GM12864 (cell line): ENCODE measurements around the gene ARMC9.
"Not testable (repeated sequence)": the region's sequence is repeated elsewhere in the genome, so short reads cannot be mapped to it uniquely, and the experiment has no call there.

Experiments used
- DNase-seq: peaks from one replicate; pipeline ENCODE4 v3.0.0-alpha.2; 2011; ENCODE audit warnings: low read depth
- H3K4me3 ChIP-seq: 2 replicates; pipeline ENCODE4 v1.5.1; 2011; ENCODE audit warnings: mild to moderate bottlenecking, low read depth, low read length, control low read depth
- TF ChIP-seq, protein P1 (sequence below): IDR thresholded peaks from 2 replicates; pipeline ENCODE4 v1.5.1; 2011; ENCODE audit warnings: low read depth, mild to moderate bottlenecking, moderate library complexity, low read length, control low read depth, inconsistent platforms; ENCODE audit errors: missing control alignments

Gene ARMC9

DNA sequence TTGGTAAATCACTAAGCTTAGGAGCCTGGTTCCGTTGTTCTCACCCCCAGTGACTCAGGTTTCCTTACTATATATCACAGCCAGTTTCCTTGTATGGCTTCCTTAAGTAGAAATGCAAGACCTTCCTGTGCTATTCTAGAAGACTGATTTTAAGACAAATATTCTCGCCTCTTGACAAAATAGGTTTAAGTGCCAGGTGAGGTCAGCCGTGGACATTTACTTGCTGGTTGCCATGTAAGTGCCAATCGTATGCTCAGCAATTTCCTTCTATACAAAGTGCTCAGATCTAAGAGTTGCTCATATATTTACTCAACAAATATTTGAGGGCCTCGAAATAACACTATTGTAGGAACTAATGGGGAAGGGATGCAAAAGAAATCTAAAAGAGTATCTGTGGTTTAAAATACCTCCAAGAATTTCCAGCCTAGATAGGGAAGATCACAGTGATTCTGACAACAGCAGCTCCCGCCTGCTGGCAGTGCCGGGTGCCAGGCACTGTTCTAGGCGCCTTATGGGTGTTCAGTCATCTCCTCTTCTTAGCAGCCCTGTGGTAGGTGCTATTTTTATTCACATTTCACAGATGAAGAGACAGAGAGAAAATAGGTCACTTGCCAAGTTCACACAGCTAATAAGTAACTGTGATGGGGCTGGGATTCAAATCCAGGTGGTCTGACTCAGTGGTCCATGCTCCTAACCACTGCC, 101.7 kb downstream of the ARMC9 start:
- TF ChIP-seq, protein P1, sequence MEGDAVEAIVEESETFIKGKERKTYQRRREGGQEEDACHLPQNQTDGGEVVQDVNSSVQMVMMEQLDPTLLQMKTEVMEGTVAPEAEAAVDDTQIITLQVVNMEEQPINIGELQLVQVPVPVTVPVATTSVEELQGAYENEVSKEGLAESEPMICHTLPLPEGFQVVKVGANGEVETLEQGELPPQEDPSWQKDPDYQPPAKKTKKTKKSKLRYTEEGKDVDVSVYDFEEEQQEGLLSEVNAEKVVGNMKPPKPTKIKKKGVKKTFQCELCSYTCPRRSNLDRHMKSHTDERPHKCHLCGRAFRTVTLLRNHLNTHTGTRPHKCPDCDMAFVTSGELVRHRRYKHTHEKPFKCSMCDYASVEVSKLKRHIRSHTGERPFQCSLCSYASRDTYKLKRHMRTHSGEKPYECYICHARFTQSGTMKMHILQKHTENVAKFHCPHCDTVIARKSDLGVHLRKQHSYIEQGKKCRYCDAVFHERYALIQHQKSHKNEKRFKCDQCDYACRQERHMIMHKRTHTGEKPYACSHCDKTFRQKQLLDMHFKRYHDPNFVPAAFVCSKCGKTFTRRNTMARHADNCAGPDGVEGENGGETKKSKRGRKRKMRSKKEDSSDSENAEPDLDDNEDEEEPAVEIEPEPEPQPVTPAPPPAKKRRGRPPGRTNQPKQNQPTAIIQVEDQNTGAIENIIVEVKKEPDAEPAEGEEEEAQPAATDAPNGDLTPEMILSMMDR: no peak
- no peak overlapping the region for H3K4me3 ChIP-seq
- DNase-seq: no peak

DNA sequence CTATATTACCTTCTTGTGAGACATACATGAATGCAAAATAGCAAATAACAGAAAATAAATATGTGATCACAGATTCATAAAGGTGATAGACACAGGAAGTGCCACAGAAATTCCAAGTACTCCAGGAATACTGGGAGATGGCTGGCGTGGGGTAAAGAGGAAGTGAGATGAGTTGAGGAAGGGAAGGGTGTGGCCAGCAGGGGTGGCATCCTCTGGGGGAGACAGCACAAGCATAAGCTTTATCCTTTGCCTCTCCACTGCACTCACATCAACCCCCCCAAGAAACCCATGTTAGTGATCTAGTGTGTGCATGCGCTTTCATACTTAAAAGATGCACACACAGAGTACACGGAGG, 102.3 kb downstream of the ARMC9 start:
- no peak overlapping the region for H3K4me3 ChIP-seq
- DNase-seq: no peak

GRCh38 chr2:231304259-231304658, 105.8 kb downstream of the ARMC9 start:
- DNase-seq, H3K4me3 ChIP-seq: not testable (repeated sequence)

More for the DNA sequence above, 102.3 kb downstream of the ARMC9 start:
- TF ChIP-seq, protein P1: no peak

DNA sequence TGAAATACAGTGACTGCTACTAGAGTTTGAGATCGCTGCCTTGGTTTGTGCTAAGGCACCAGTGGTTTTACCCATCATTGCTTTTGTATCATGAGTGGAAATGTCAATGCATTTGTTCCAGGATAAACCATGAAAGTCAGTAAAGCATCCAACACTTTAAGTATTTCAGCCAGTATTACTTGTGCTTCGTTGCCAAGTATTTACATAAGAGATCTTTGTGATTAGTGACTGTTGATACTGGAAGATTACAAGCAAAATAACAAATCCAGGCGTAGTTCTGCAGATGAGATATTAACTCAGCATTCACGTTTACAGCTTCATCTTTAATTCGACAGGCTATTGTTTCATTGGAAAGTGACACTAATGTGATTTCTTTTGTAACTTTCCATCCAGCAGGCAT, 106.8 kb downstream of the ARMC9 start:
- TF ChIP-seq, protein P1: no peak
- H3K4me3 ChIP-seq: no peak overlapping the region
- DNase-seq: no peak

DNA sequence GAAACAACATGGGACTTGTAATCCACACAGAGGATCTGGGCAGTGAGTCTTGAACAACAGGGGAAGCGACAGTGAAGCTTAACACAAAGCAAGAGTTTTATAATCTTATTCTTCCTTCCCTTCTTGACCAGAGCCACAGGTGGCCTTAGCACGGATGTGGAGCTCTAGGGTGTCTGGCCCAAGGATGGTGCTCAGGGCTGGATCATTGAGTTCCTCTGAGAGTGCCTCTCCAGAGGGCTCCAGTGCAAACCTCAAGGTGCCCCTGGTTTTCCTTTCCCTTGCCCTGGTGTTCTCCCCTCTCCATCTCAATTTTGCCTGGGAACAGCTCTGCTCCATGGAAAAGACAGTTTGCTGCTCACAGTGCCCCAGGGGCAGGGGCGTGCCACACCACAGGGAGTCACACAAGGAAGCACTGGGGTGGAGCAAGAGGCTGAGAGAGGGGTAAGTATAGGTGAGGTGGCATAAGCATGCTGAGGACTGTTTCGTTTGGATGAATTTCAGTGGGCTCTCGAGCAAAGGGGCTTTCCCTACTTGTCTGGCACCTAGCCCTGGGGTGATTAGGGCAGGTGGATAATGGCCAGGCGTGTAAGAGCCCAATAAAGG, 108.5 kb downstream of the ARMC9 start:
- H3K4me3 ChIP-seq: no peak overlapping the region
- TF ChIP-seq, protein P1: no peak
- no peak for DNase-seq

DNA sequence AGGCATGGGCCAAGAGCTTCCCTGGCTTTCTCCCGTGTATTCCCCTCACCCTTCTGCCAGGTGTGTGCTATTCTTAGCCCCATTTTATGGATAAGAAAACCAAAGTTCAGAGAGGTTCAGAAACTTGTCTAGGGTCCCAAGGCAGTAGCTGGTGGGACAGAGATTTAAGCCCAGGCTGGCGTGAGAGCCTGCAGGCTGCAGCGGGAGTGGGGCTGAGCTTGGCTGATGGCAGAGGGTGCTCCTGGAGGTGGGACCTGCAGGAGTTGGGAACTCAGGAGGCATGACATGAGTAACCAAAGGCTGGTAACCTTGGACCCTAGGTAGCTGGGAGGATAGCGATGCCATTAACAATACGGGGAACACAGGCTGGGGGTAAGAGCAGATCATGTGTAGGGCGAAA, 109.8 kb downstream of the ARMC9 start:
- DNase-seq: no peak
- no peak overlapping the region for H3K4me3 ChIP-seq
- TF ChIP-seq, protein P1: no peak

- DNase-seq: no peak
- TF ChIP-seq, protein P1: no peak
Observed at GRCh38 chr2:231308631-231309428, 110.4 kb downstream of the ARMC9 start.

More at GRCh38 chr2:231308631-231309428, 110.4 kb downstream of the ARMC9 start:
- no peak overlapping the region for H3K4me3 ChIP-seq
